Hepatocyte (in vitro differentiated cells): ENCODE results near the gene MRPS27. TPM values are rescaled to one million over a fixed set of nuclear protein-coding genes. Genes with fewer than 3 reads are reported as not detected.

Experiments used
- DNase-seq: peaks from one replicate; pipeline ENCODE4 v3.0.0-alpha.2; 2016; ENCODE audit warnings: low spot score
- H2AFZ ChIP-seq: fragments of 200-600 bp; sonication (generic); 2 replicates; pipeline ENCODE4 v1.6.0; 2016; ENCODE audit warnings: antibody characterized with exemption, mild to moderate bottlenecking
- H3K27ac ChIP-seq: fragments of 200-600 bp; sonication (generic); 2 replicates; pipeline ENCODE4 v1.5.1; 2016; ENCODE audit warnings: mild to moderate bottlenecking
- H3K27me3 ChIP-seq: fragments of 200-600 bp; sonication (generic); 2 replicates; pipeline ENCODE4 v1.6.1; 2016
- H3K36me3 ChIP-seq: fragments of 200-600 bp; sonication (generic); replicated peaks from 2 replicates; pipeline ENCODE4 v1.5.1; 2016; ENCODE audit warnings: low read depth; ENCODE audit not compliant: insufficient read depth
- H3K4me1 ChIP-seq: fragments of 200-600 bp; sonication (generic); 2 replicates; pipeline ENCODE4 v1.5.1; 2016; ENCODE audit warnings: mild to moderate bottlenecking, moderate library complexity; ENCODE audit not compliant: insufficient read depth
- H3K4me2 ChIP-seq: fragments of 200-600 bp; sonication (generic); 2 replicates; pipeline ENCODE4 v1.6.0; 2016
- H3K4me3 ChIP-seq: fragments of 200-600 bp; sonication (generic); 2 replicates; pipeline ENCODE4 v1.5.1; 2016; ENCODE audit warnings: mild to moderate bottlenecking
- H3K79me2 ChIP-seq: fragments of 200-600 bp; sonication (generic); 2 replicates; pipeline ENCODE4 v1.6.0; 2017; ENCODE audit warnings: mild to moderate bottlenecking
- H3K9me2 ChIP-seq: fragments of 200-600 bp; sonication (generic); replicated peaks from 2 replicates; pipeline ENCODE4 v1.6.0; 2017; ENCODE audit warnings: mild to moderate bottlenecking; ENCODE audit not compliant: insufficient read depth
- H3K9me3 ChIP-seq: fragments of 200-600 bp; sonication (generic); 2 replicates; pipeline ENCODE4 v1.5.1; 2016; ENCODE audit warnings: low read depth, mild to moderate bottlenecking
- H4K20me1 ChIP-seq: fragments of 200-600 bp; sonication (generic); 2 replicates; pipeline ENCODE4 v1.6.0; 2016; ENCODE audit warnings: mild to moderate bottlenecking; ENCODE audit not compliant: insufficient read depth, poor library complexity, severe bottlenecking
- CTCF ChIP-seq: fragments of 200-600 bp; sonication (generic); IDR thresholded peaks from 2 replicates; pipeline ENCODE4 v1.5.1; 2016; ENCODE audit warnings: antibody characterized with exemption, mild to moderate bottlenecking; ENCODE audit not compliant: poor library complexity
- EZH2 ChIP-seq: fragments of 200-600 bp; sonication (generic); IDR thresholded peaks from 2 replicates; pipeline ENCODE4 v1.6.1; 2016; ENCODE audit warnings: antibody characterized with exemption, mild to moderate bottlenecking, borderline replicate concordance
- EZH2phosphoT487 ChIP-seq: fragments of 200-600 bp; sonication (generic); IDR thresholded peaks from one replicate; pipeline ENCODE4 v1.6.1; 2018; ENCODE audit warnings: antibody characterized with exemption, mild to moderate bottlenecking, low read depth, moderate library complexity; ENCODE audit not compliant: unreplicated experiment, severe bottlenecking
- WGBS: methylation state at CpG from one replicate; pipeline ENCODE4 v1.1.6; 2016; ENCODE audit warnings: low lambda C conversion rate; ENCODE audit errors: missing lambda C conversion rate; 5-methylcytosine and 5-hydroxymethylcytosine counted together
- polyA plus RNA-seq: library from polyadenylated mRNA; unstranded; fragments of >200 nt; fragmentation: Nextera tagmentation; extraction: Ambion mirVana; gene quantifications from 2 replicates; pipeline ENCODE4 v1.2.1, GENCODE V29; 2016
- total RNA-seq: library from RNA; depleted of rRNA; stranded (reverse); fragments of >200 nt; gene quantifications from 2 replicates; pipeline ENCODE4 v1.2.3, GENCODE V29; 2014

The MRPS27 gene
- total and polyA plus RNA-seq, 2 experiments from 2014 or later = 35.6 to 63.5 TPM

GRCh38 chr5:72237879-72238278 lies 82.2 kb downstream of the MRPS27 start:
- H3K36me3 ChIP-seq = no peaks in the 10 kb centered on the region
- no peak overlapping the region for H3K4me3 ChIP-seq
- H3K9me2 ChIP-seq = no peaks in the 10 kb centered on the region
- H3K4me1 ChIP-seq = no peaks in the 10 kb centered on the region
- no peak for TF ChIP-seq CTCF
- WGBS = 96% methylated on average over 3 of the region's 3 CpGs
- no peaks in the 10 kb centered on the region for H3K9me3 ChIP-seq
- H4K20me1 ChIP-seq = no peaks in the 10 kb centered on the region
- no peak overlapping the region for H3K4me2 ChIP-seq
- H3K27me3 ChIP-seq = no peaks in the 10 kb centered on the region
- H3K27ac ChIP-seq = no peak overlapping the region
- no peak overlapping the region for H2AFZ ChIP-seq
- DNase-seq = no peak
- peaks cover 3% of the 10 kb centered on the region for H3K79me2 ChIP-seq

- H4K20me1 ChIP-seq = no peaks in the 10 kb centered on the region
Observed at GRCh38 chr5:72237415-72237814, 82.6 kb downstream of the MRPS27 start.

DNA sequence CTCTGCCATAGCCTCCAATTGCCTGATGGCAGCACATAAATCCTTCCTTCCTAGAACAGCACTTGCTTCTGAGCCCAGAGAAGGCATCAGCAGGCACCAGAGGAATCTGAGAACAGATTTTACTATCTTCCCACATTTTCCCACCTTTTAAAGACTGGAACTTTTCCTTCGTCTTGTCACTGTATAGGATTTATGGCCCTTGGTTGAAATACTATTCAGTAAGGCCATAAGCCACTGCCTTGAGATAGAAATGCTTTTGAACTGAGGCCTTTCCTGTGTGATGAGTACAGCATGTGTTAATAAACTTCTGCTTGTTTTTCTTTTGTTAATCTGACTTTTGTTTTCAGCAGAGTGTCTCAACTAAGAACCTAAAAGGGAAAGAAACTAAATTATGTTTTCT lies 84.3 kb downstream of the MRPS27 start:
- Histone ChIP-seq H3K4me1 (no peaks in the 10 kb centered on the region), H3K79me2 (peaks cover 3% of the 10 kb centered on the region), H3K27ac (no peak overlapping the region), H3K4me3 (no peak overlapping the region), H3K36me3 (no peaks in the 10 kb centered on the region), H3K9me3 (no peaks in the 10 kb centered on the region), H3K9me2 (no peaks in the 10 kb centered on the region), H2AFZ (no peak overlapping the region), H3K4me2 (no peak overlapping the region), H4K20me1 (no peaks in the 10 kb centered on the region), H3K27me3 (no peaks in the 10 kb centered on the region)
- 65% methylated on average over 1 of the region's 1 CpG for WGBS
- TF ChIP-seq EZH2 (no peak), CTCF (no peak), EZH2phosphoT487 (no peak)
- no peak for DNase-seq

More at GRCh38 chr5:72237415-72237814, 82.6 kb downstream of the MRPS27 start:
- Histone ChIP-seq H3K27me3 (no peaks in the 10 kb centered on the region), H3K79me2 (peaks cover 3% of the 10 kb centered on the region), H3K9me3 (no peaks in the 10 kb centered on the region), H3K36me3 (no peaks in the 10 kb centered on the region), H3K9me2 (no peaks in the 10 kb centered on the region), H3K27ac (no peak overlapping the region), H2AFZ (no peak overlapping the region), H3K4me2 (no peak overlapping the region), H3K4me3 (no peak overlapping the region), H3K4me1 (no peaks in the 10 kb centered on the region)
- 80% methylated on average over 2 of the region's 2 CpGs for WGBS
- TF ChIP-seq EZH2phosphoT487 (no peak), EZH2 (no peak), CTCF (no peak)
- DNase-seq = no peak

GRCh38 chr5:72234868-72235267 lies 85.2 kb downstream of the MRPS27 start:
- Histone ChIP-seq H3K4me2 (no peak overlapping the region), H2AFZ (no peak overlapping the region), H3K9me3 (no peaks in the 10 kb centered on the region), H3K36me3 (no peaks in the 10 kb centered on the region), H3K4me3 (no peak overlapping the region), H3K4me1 (no peaks in the 10 kb centered on the region), H3K27ac (no peak overlapping the region), H3K9me2 (no peaks in the 10 kb centered on the region), H3K79me2 (peaks cover 3% of the 10 kb centered on the region), H4K20me1 (no peaks in the 10 kb centered on the region), H3K27me3 (no peaks in the 10 kb centered on the region)
- 94% methylated on average over 1 of the region's 1 CpG for WGBS
- TF ChIP-seq CTCF (no peak), EZH2phosphoT487 (no peak), EZH2 (no peak)
- no peak for DNase-seq
